SK-N-SH treated with all-trans-retinoic acid at 6 μM for 48 hours (cell line): Measurements from ENCODE around the gene ABCA7.

ENCODE experiments used
- BACH2 ChIP-seq: fragments of 250-450 bp; sonication (Bioruptor Pico); IDR thresholded peaks from 2 replicates; pipeline ENCODE4 v1.9.0; 2021; ENCODE audit warnings: mild to moderate bottlenecking, borderline replicate concordance
- ZFP30 ChIP-seq: fragments of 450-650 bp; formaldehyde crosslinking; IDR thresholded peaks from 2 replicates; pipeline ENCODE4 v1.5.0; 2022; ENCODE audit warnings: mild to moderate bottlenecking, moderate library complexity

DNA sequence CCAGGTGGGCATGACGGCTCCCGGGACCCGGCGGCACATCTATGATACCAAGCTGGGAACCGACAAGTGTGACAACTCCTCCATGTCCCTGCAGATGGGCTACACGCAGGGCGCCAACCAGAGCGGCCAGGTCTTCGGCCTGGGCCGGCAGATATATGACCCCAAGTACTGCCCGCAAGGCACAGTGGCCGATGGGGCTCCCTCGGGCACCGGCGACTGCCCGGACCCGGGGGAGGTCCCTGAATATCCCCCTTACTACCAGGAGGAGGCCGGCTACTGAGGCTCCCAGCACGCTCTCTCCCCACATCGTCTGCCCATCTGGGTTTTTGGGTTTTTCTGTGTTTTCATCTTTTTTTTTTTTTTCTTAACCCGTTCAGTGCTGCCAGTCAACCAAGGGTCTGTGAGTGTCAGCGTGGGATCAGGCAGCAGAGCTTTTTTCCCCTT is 2.3 kb upstream of the ABCA7 start:
- TF ChIP-seq BACH2 (CRISPR knock-in tag) = no peak
- no peak for TF ChIP-seq ZFP30 (CRISPR knock-in tag)
